ENCODE data around the gene SNAPIN. TPM values are rescaled to one million over a fixed set of nuclear protein-coding genes. Genes with fewer than 3 reads are reported as not detected.

Gene SNAPIN
- total RNA-seq, 2 donors from 2014 or later = 29.3 to 33.0 TPM

DNA sequence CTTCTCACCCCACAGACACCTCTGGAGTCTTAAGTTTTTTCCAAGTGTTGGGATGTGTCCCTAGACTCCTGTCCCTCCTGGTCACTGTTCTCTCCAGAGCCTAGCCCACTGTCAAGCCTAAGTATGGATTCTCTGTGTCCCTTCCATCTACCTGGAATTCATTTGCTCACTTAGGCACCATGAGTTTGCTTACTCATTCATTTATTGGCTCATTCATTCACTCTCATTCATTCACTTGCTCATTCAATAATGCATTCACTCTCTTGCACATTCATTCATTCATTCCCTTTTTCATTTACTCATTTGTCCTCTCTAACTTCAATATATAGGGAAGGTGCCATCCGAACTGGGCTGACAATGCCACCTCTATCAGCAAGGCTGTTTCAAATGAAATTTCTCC lies 47.1 kb upstream of the SNAPIN start:
- Histone ChIP-seq H3K4me1 (peaks cover 22% of the 10 kb centered on the region), H3K9ac (ENCODE audit: low read depth in 2 of 2, low read length in 2 of 2) (peak overlapping the region; percentile 89), H3K27me3 (no peaks in the 10 kb centered on the region), H3K36me3 (no peaks in the 10 kb centered on the region), H3K27ac (peak overlapping the region; percentile 46), H3K4me3 (peak overlapping the region; percentile 63), H3K9me3 (no peaks in the 10 kb centered on the region)
- intact Hi-C loops (cut with DNase I) = no loop called here
- no peak for DNase-seq
- TF ChIP-seq, protein P1, sequence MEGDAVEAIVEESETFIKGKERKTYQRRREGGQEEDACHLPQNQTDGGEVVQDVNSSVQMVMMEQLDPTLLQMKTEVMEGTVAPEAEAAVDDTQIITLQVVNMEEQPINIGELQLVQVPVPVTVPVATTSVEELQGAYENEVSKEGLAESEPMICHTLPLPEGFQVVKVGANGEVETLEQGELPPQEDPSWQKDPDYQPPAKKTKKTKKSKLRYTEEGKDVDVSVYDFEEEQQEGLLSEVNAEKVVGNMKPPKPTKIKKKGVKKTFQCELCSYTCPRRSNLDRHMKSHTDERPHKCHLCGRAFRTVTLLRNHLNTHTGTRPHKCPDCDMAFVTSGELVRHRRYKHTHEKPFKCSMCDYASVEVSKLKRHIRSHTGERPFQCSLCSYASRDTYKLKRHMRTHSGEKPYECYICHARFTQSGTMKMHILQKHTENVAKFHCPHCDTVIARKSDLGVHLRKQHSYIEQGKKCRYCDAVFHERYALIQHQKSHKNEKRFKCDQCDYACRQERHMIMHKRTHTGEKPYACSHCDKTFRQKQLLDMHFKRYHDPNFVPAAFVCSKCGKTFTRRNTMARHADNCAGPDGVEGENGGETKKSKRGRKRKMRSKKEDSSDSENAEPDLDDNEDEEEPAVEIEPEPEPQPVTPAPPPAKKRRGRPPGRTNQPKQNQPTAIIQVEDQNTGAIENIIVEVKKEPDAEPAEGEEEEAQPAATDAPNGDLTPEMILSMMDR (IDR thresholded peaks at IDR 0.05) = no peak

- Histone ChIP-seq H3K4me1 (peaks cover 22% of the 10 kb centered on the region), H3K36me3 (no peaks in the 10 kb centered on the region), H3K4me3 (peak overlapping the region; percentile 63), H3K9me3 (no peaks in the 10 kb centered on the region), H3K27me3 (no peaks in the 10 kb centered on the region), H3K9ac (ENCODE audit: low read depth in 2 of 2, low read length in 2 of 2) (peak overlapping the region; percentile 89), H3K27ac (peak overlapping the region; percentile 94)
- intact Hi-C loops (cut with DNase I) = no loop called here
- TF ChIP-seq, protein P1 (IDR thresholded peaks at IDR 0.05) = no peak
- no peak for DNase-seq
Measured at GRCh38 chr1:153612111-153612754, 46.3 kb upstream of the SNAPIN start.

DNA sequence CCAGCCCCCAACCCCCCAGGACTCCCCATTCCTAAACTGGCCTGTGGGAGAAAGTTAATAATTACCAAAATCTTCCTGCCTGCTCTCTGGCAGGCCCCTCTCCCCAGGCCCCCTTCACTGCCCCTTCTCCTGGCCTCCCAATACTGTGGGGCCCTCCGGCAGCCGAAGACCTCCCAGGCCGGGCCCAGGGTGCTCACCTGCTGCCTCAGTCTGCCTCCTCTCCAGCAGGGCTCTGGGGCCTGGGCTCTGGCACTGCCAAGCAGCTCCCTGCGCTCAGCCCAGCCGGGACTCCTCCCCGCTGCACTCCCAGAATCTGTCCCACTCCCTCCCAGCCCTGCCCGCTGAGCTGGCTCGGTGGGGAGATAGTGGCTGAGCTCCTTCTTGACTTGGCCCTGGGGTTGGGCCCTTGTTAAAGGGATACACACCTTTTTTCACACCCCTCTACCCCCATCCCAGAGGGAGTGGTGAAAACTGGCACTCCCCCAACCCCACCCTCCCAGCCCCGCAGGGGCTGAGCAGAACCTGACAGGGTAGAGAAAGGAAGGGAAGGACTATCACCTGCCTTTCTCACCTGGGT lies 45.7 kb upstream of the SNAPIN start, which contains the start of gene S100A16:
Gene S100A16, minus strand, starts transcription at position 383 of the 577 bp plus-strand sequence. CDS start 4,986 bp downstream, outside the sequence.
- Histone ChIP-seq H3K4me1 (peaks cover 22% of the 10 kb centered on the region), H3K9ac (ENCODE audit: low read depth in 2 of 2, low read length in 2 of 2) (peak within 1 kb of the TSS; percentile 89), H3K4me3 (peak within 1 kb of the TSS; percentile 63), H3K27ac (peak within 1 kb of the TSS; percentile 94), H3K9me3 (no peaks in the 10 kb centered on the region), H3K36me3 (no peaks in the 10 kb centered on the region), H3K27me3 (no peaks in the 10 kb centered on the region)
- peak; percentile 96 for DNase-seq
- TF ChIP-seq, protein P1 (IDR thresholded peaks at IDR 0.05) = no peak
- intact Hi-C loops (cut with DNase I) = no loop called here

DNA sequence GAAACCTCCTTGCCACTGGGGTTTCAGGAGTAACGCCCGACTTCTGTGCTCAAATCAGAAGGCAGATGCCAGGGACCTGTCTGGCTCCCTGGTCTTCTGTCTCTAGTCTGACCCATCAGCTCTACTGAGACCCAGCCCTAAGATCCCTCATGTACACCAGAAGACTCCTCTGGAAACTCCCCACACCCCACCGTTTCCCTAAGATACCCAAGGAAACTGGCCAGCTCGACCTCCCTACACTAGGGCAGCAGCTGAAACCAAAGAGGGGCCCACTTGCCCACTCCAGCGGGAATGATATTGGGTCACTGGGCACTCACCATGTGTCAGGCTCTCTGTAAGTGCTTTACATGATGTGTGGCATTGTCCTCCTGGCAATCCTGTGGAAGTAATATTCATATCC lies 45.1 kb upstream of the SNAPIN start:
- Histone ChIP-seq H3K27ac (peak overlapping the region; percentile 94), H3K4me1 (peaks cover 19% of the 10 kb centered on the region), H3K9me3 (no peaks in the 10 kb centered on the region), H3K27me3 (no peaks in the 10 kb centered on the region), H3K4me3 (no peak overlapping the region), H3K36me3 (no peaks in the 10 kb centered on the region), H3K9ac (ENCODE audit: low read depth in 2 of 2, low read length in 2 of 2) (peak overlapping the region; percentile 13 to 89)
- DNase-seq = no peak
- intact Hi-C loops (cut with DNase I) = no loop called here
- TF ChIP-seq, protein P1 (IDR thresholded peaks at IDR 0.05) = no peak

- no peak for DNase-seq
- TF ChIP-seq, protein P1 (IDR thresholded peaks at IDR 0.05) = no peak
- no peak overlapping the region for H3K4me3 ChIP-seq
- peak overlapping the region; percentile 67 for H3K27ac ChIP-seq
- no peaks in the 10 kb centered on the region for H3K36me3 ChIP-seq
- intact Hi-C loops (cut with DNase I) = no loop called here
- peak overlapping the region in 1 of 2 donors; percentile 64 for H3K9ac ChIP-seq (ENCODE audit: low read depth in 2 of 2, low read length in 2 of 2)
- H3K4me1 ChIP-seq = peaks cover 16% of the 10 kb centered on the region
- H3K27me3 ChIP-seq = no peaks in the 10 kb centered on the region
- no peaks in the 10 kb centered on the region for H3K9me3 ChIP-seq
Measured at GRCh38 chr1:153614189-153614900, 44.2 kb upstream of the SNAPIN start.
